ENCODE measurements around the gene MYBL2. TPM values are rescaled to one million over a fixed set of nuclear protein-coding genes. Genes with fewer than 3 reads are reported as not detected.

The MYBL2 gene
- polyA plus RNA-seq, 3 donors: 0.08 to 0.10 TPM; not detected in 1

- Histone ChIP-seq H3K36me3 (replicated peaks in 1 of 2; ENCODE audit: control insufficient read depth in 1 of 2, insufficient read depth in 2 of 2, low read length in 2 of 2) (peaks cover 0 to 4% of the 10 kb centered on the region in 2 donors), H4K20me1 (ENCODE audit: insufficient read depth, low read length) (no peaks in the 10 kb centered on the region), H3K4me1 (ENCODE audit: control insufficient read depth in 1 of 2, insufficient read depth in 2 of 2, low read length in 2 of 2) (peaks cover 13 to 24% of the 10 kb centered on the region in 2 donors), H3K9ac (ENCODE audit: insufficient read depth, low read length, poor library complexity, severe bottlenecking) (no peak overlapping the region), H3K79me2 (ENCODE audit: insufficient read depth, low read length) (peaks cover 16% of the 10 kb centered on the region), H3K4me2 (replicated peaks; ENCODE audit: extremely low read depth, low read length, poor library complexity, severe bottlenecking) (no peak overlapping the region), H3K4me3 (replicated peaks in 1 of 3; ENCODE audit: low read depth in 2 of 3, low read length in 3 of 3) (no peak overlapping the region), H3K27ac (ENCODE audit: low read depth in 1 of 2, low read length in 2 of 2) (peak overlapping the region in 1 of 2 donors; percentile 20), H3K27me3 (ENCODE audit: control insufficient read depth in 2 of 2, insufficient read depth in 2 of 2, low read length in 2 of 2) (peaks cover 0 to 16% of the 10 kb centered on the region in 2 donors), H2AFZ (ENCODE audit: insufficient read depth, low read depth, low read length, poor library complexity, severe bottlenecking) (no peak overlapping the region), H3K9me3 (replicated peaks in 1 of 2; ENCODE audit: control insufficient read depth in 1 of 2, insufficient read depth in 1 of 2, low read length in 2 of 2) (no peaks in the 10 kb centered on the region)
- Mint-ChIP-seq H3K9me3 (no peaks in the 10 kb centered on the region), H3K27ac (peak overlapping the region in 1 of 7 donors; percentile 32), H3K27me3 (ENCODE audit: low read depth in 3 of 3) (peaks cover 12 to 28% (median 21%) of the 10 kb centered on the region in 3 donors), H3K36me3 (peaks cover 5 to 16% of the 10 kb centered on the region in 2 donors), H3K4me3 (no peak overlapping the region), H3K4me1 (peaks cover 21% of the 10 kb centered on the region)
- 100% methylated on average over 1 of the region's 3 CpGs for WGBS (ENCODE audit: insufficient coverage)
- TF ChIP-seq CTCF (IDR thresholded peaks at IDR 0.05): no peak
- DNase-seq: no peak
- intact Hi-C loops (cut with micrococcal nuclease): loop anchor here in 1 of 2 donors (5.0 kb wide), 1 partner anchor 212 kb away; the partner anchor contains the start of gene SRSF6
Measured at GRCh38 chr20:43669332-43669731, 2.4 kb downstream of the MYBL2 start.

- intact Hi-C loops (cut with micrococcal nuclease): no loop called here
- Mint-ChIP-seq H3K4me1 (peaks cover 21% of the 10 kb centered on the region), H3K27ac (no peak overlapping the region), H3K27me3 (ENCODE audit: low read depth in 3 of 3) (peaks cover 8 to 18% (median 11%) of the 10 kb centered on the region in 3 donors), H3K4me3 (no peak overlapping the region), H3K9me3 (no peaks in the 10 kb centered on the region), H3K36me3 (peaks cover 5 to 20% of the 10 kb centered on the region in 2 donors)
- Histone ChIP-seq H2AFZ (ENCODE audit: insufficient read depth, low read depth, low read length, poor library complexity, severe bottlenecking) (no peak overlapping the region), H3K9ac (ENCODE audit: insufficient read depth, low read length, poor library complexity, severe bottlenecking) (no peak overlapping the region), H3K4me1 (ENCODE audit: control insufficient read depth in 1 of 2, insufficient read depth in 2 of 2, low read length in 2 of 2) (peaks cover 13 to 24% of the 10 kb centered on the region in 2 donors), H3K36me3 (replicated peaks in 1 of 2; ENCODE audit: control insufficient read depth in 1 of 2, insufficient read depth in 2 of 2, low read length in 2 of 2) (peaks cover 0 to 4% of the 10 kb centered on the region in 2 donors), H3K27me3 (ENCODE audit: control insufficient read depth in 2 of 2, insufficient read depth in 2 of 2, low read length in 2 of 2) (peaks cover 0 to 10% of the 10 kb centered on the region in 2 donors), H3K4me2 (replicated peaks; ENCODE audit: extremely low read depth, low read length, poor library complexity, severe bottlenecking) (no peak overlapping the region), H3K27ac (ENCODE audit: low read depth in 1 of 2, low read length in 2 of 2) (no peak overlapping the region), H3K79me2 (ENCODE audit: insufficient read depth, low read length) (peaks cover 16% of the 10 kb centered on the region), H3K4me3 (replicated peaks in 1 of 3; ENCODE audit: low read depth in 2 of 3, low read length in 3 of 3) (no peak overlapping the region), H3K9me3 (replicated peaks in 1 of 2; ENCODE audit: control insufficient read depth in 1 of 2, insufficient read depth in 1 of 2, low read length in 2 of 2) (no peaks in the 10 kb centered on the region), H4K20me1 (ENCODE audit: insufficient read depth, low read length) (no peaks in the 10 kb centered on the region)
- WGBS (ENCODE audit: insufficient coverage): 100% methylated on average over 1 of the region's 2 CpGs
- TF ChIP-seq CTCF (IDR thresholded peaks at IDR 0.05): no peak
- DNase-seq: no peak
Measured at GRCh38 chr20:43670423-43670822, 3.5 kb downstream of the MYBL2 start.

All from CD14-positive monocyte (primary cell).